Mesothelial cell of epicardium (in vitro differentiated cells): ENCODE data around the gene B3GNT9. TPM values are rescaled to one million over a fixed set of nuclear protein-coding genes. Genes with fewer than 3 reads are reported as not detected.

Source experiments
- DNase-seq, 2 experiments: peaks; one replicate each; pipeline ENCODE4 v3.0.0; 2021; ENCODE audit warnings: low spot score in 2 of 2; ENCODE audit not compliant: unreplicated experiment in 2 of 2
- H3K27ac Mint-ChIP-seq: 2 replicates; pipeline ENCODE4 v1.8.0; 2021; ENCODE audit warnings: mixed read lengths
- H3K27me3 Mint-ChIP-seq: 2 replicates; pipeline ENCODE4 v1.8.0; 2021; ENCODE audit warnings: low read depth, mixed read lengths
- H3K36me3 Mint-ChIP-seq: 2 replicates; pipeline ENCODE4 v1.8.0; 2021; ENCODE audit warnings: mixed read lengths
- H3K4me1 Mint-ChIP-seq: 2 replicates; pipeline ENCODE4 v1.8.0; 2021; ENCODE audit warnings: mixed read lengths
- H3K4me3 Mint-ChIP-seq: 2 replicates; pipeline ENCODE4 v1.8.0; 2021; ENCODE audit warnings: mild to moderate bottlenecking, moderate library complexity, mixed read lengths
- H3K9me3 Mint-ChIP-seq: 2 replicates; pipeline ENCODE4 v1.8.0; 2021; ENCODE audit warnings: mixed read lengths
- total RNA-seq: library from RNA; stranded (reverse); gene quantifications from 3 replicates; pipeline ENCODE4 v1.2.1, GENCODE V29; 2021
- TF ChIP-seq, protein P1 (sequence below): fragments of 200-600 bp; sonication (generic); IDR thresholded peaks from one replicate; pipeline ENCODE4 v1.5.0; 2021; ENCODE audit warnings: antibody characterized with exemption; ENCODE audit not compliant: unreplicated experiment

B3GNT9 gene
- total RNA-seq, 1 donor from 2014 or later, result 20.6 TPM

DNA sequence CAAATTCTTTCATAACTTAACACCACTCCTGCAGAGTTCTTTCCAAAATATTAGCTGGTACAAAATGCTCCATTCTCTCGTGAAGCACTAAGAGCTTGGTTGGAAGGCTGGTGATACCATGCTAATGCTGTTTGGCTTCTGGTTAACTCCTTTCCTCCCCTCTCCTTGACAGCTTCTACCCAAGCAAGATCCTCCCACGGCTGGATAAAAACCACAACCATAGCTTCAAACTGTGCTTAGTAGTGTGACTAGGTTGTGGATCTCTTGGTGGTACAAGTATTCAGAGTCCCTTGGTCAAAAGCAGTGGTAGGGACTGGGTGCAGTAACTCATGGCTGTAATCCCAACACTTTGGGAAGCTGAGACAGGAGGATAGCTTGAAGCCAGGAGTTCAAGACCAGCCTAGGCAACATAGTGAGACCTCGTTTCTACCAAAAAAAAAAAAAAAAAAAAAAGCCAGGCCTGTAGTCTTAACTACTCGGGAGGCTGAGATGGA lies 38.8 kb downstream of the B3GNT9 start:
- Mint-ChIP-seq H3K27ac (no peak overlapping the region), H3K4me1 (peaks cover 16% of the 10 kb centered on the region), H3K27me3 (no peaks in the 10 kb centered on the region), H3K36me3 (peaks cover 2% of the 10 kb centered on the region), H3K9me3 (no peaks in the 10 kb centered on the region), H3K4me3 (no peak overlapping the region)
- DNase-seq, result no peak
- TF ChIP-seq, protein P1, sequence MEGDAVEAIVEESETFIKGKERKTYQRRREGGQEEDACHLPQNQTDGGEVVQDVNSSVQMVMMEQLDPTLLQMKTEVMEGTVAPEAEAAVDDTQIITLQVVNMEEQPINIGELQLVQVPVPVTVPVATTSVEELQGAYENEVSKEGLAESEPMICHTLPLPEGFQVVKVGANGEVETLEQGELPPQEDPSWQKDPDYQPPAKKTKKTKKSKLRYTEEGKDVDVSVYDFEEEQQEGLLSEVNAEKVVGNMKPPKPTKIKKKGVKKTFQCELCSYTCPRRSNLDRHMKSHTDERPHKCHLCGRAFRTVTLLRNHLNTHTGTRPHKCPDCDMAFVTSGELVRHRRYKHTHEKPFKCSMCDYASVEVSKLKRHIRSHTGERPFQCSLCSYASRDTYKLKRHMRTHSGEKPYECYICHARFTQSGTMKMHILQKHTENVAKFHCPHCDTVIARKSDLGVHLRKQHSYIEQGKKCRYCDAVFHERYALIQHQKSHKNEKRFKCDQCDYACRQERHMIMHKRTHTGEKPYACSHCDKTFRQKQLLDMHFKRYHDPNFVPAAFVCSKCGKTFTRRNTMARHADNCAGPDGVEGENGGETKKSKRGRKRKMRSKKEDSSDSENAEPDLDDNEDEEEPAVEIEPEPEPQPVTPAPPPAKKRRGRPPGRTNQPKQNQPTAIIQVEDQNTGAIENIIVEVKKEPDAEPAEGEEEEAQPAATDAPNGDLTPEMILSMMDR, result no peak

DNA sequence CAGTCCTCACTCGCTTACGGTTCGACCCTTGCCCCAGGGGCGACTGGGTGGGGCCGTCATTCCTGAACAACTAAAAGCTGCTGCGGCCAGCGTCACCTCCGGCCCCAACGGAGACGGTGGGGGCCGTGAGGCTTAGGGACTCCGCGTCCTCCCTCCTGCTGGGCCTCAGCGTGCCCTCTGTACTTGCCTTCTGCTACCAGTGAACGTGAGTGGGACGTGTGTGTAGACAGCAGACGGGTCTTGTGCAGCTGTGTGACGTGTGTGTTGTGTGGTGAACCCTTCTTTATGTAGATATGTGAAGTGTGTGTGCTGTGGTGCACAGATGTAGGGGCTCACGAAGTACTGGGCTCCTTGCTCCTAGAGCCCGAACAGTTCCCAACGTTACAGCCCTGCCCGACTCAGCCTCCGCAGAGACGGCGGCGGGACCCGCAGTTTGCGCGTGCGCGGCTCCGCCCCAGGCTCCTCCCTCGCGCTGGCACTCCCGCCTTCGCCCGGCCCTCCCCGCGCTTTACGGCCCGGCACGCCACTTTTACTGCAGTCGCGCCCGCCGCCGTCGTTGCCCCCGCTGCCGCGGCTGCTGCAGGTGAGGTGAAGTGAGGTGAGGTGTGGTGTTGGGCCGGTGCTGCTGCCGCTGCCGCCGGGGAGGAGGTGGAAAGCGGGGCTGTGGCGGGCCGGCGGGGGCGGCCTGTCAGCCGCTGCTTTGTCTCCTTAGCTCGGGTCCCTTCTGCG lies 41.2 kb downstream of the B3GNT9 start, which contains the start of gene PHAF1:
Gene PHAF1, plus strand, starts transcription at position 535 of the 729 bp plus-strand sequence. CDS start 235 bp downstream, outside the sequence.
- H3K27me3 Mint-ChIP-seq, result no peaks in the 10 kb centered on the region
- TF ChIP-seq, protein P1, result no peak
- peak; percentile 91 to 99 for DNase-seq
- H3K9me3 Mint-ChIP-seq, result no peaks in the 10 kb centered on the region
- peak within 1 kb of the TSS; percentile 99 for H3K4me3 Mint-ChIP-seq
- H3K27ac Mint-ChIP-seq, result peak within 1 kb of the TSS; percentile 96
- H3K4me1 Mint-ChIP-seq, result peaks cover 16% of the 10 kb centered on the region
- H3K36me3 Mint-ChIP-seq, result peaks cover 2% of the 10 kb centered on the region

DNA sequence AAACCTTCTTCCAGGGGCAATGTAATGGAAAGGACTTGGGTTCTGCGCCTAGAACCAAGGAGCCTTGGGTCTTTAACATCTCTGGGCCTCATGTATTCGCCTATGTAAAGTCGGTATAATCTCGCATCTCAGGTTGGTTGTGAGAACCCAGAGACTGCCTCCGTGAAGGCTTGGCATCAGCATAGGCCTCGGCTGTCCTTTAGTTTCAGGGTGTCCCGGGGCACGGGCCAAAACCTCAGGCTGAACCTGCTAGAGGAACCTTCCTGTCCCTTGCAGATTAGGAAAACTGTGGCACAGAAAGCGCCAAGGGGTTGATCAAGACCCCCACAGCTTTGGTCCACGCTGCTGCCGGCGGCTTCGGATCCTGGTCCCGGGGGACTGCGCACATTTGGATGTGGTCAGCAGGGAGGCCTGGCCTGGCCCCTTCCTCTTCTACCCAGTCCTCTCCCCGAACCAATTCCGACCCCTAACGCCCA lies 41.8 kb downstream of the B3GNT9 start:
- peak overlapping the region; percentile 96 for H3K27ac Mint-ChIP-seq
- no peaks in the 10 kb centered on the region for H3K27me3 Mint-ChIP-seq
- DNase-seq, result no peak
- TF ChIP-seq, protein P1, result no peak
- peaks cover 16% of the 10 kb centered on the region for H3K4me1 Mint-ChIP-seq
- peaks cover 2% of the 10 kb centered on the region for H3K36me3 Mint-ChIP-seq
- peak overlapping the region; percentile 99 for H3K4me3 Mint-ChIP-seq
- H3K9me3 Mint-ChIP-seq, result no peaks in the 10 kb centered on the region

DNA sequence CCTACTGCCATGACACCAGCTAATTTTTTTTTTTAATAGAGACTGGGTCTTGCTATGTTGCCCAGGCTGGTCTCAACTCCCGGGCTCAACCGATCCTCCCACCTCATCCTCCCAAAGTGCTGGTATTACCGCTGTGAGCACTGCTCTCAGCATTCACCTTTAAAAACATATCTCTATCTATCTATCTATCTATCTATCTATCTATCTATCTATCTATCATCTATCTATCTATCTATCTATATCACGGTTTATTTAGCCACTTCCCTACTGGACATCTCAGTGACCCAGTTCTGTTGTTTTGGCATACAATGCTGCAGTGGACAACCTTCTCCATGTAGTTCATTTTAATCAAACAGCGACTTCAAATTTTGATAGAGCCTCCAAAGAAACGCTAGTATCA lies 42.3 kb downstream of the B3GNT9 start:
- no peak overlapping the region for H3K27ac Mint-ChIP-seq
- peaks cover 2% of the 10 kb centered on the region for H3K36me3 Mint-ChIP-seq
- H3K9me3 Mint-ChIP-seq, result no peaks in the 10 kb centered on the region
- H3K4me3 Mint-ChIP-seq, result no peak overlapping the region
- no peaks in the 10 kb centered on the region for H3K27me3 Mint-ChIP-seq
- TF ChIP-seq, protein P1, result no peak
- no peak for DNase-seq
- peaks cover 16% of the 10 kb centered on the region for H3K4me1 Mint-ChIP-seq

DNA sequence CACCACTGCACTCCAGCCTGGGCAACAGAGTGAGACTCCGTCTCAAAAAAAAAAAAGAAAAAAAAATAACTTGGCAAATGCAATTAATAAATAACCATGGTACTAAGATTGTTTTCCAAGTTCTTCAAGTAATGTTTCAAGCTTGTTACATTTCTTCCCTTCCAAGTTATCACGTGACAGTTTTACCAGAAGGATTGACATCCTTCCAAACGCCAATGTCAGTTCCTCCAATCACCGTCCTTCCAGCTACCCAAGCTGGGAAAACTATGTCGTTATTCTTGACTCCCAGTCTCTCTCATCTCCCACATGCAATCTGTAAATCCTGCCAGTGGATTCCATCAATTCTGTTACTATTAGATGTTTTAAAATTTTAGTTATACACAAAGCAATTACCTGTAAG lies 44.9 kb downstream of the B3GNT9 start:
- DNase-seq, result no peak
- Mint-ChIP-seq H3K9me3 (no peaks in the 10 kb centered on the region), H3K27ac (no peak overlapping the region), H3K4me3 (no peak overlapping the region), H3K36me3 (peaks cover 4% of the 10 kb centered on the region), H3K27me3 (no peaks in the 10 kb centered on the region), H3K4me1 (peaks cover 5% of the 10 kb centered on the region)
- TF ChIP-seq, protein P1, result no peak
